Activated naive CD4-positive, alpha-beta T cell treated with anti-CD3 and anti-CD28 coated beads, Interleukin-2, amount 10 ng/mL, durations not matched to agents 7 days and 5 days (primary cell): ENCODE data around the gene PADI6.

Experiments used
- CTCF ChIA-PET: fragments of 350-600 bp; sonication (Branson Sonifier 250); formaldehyde crosslinking; loops from one replicate; lab custom pipeline; 2021; ENCODE audit warnings: antibody characterized with exemption; lab: Charles Lee
- DNase-seq: peaks from one replicate; pipeline ENCODE4 v3.0.0-alpha.2; 2020
- H3K27ac Mint-ChIP-seq: one replicate; pipeline ENCODE4 v1.8.0; 2021; ENCODE audit warnings: mild to moderate bottlenecking, moderate library complexity, mixed read lengths
- H3K27me3 Mint-ChIP-seq: one replicate; pipeline ENCODE4 v1.8.0; 2021; ENCODE audit warnings: mild to moderate bottlenecking, mixed read lengths
- H3K36me3 Mint-ChIP-seq: one replicate; pipeline ENCODE4 v1.8.0; 2021; ENCODE audit warnings: mixed read lengths
- H3K4me1 Mint-ChIP-seq: one replicate; pipeline ENCODE4 v1.8.0; 2021; ENCODE audit warnings: mixed read lengths
- H3K4me3 Mint-ChIP-seq: one replicate; pipeline ENCODE4 v1.8.0; 2021; ENCODE audit warnings: mild to moderate bottlenecking, moderate library complexity, mixed read lengths
- H3K9me3 Mint-ChIP-seq: one replicate; pipeline ENCODE4 v1.8.0; 2021; ENCODE audit warnings: mixed read lengths

PADI6 gene

DNA sequence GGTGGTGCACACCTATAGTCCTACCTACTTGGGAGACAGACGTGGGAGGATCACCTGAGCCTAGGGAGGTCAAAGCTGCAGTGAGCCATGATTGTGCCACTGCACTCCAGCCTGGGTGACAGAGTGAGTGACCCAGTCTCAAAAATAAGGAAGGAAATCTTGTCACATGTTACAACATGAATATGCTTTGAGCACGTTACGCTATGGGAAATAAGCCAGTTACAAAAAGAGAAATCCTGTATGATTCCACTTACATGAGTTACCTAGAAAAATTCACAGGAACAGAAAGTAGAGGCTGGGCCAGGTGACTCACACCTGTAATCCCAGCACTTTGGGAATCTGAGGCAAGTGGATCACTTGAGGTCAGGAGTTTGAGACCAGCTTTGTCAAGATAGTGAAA, 6.7 kb upstream of the PADI6 start:
- Mint-ChIP-seq H3K4me3 (no peak overlapping the region), H3K36me3 (no peaks in the 10 kb centered on the region), H3K9me3 (no peaks in the 10 kb centered on the region), H3K4me1 (no peaks in the 10 kb centered on the region), H3K27ac (no peak overlapping the region), H3K27me3 (peaks cover 16% of the 10 kb centered on the region)
- DNase-seq = no peak
- CTCF ChIA-PET = no interaction called here

DNA sequence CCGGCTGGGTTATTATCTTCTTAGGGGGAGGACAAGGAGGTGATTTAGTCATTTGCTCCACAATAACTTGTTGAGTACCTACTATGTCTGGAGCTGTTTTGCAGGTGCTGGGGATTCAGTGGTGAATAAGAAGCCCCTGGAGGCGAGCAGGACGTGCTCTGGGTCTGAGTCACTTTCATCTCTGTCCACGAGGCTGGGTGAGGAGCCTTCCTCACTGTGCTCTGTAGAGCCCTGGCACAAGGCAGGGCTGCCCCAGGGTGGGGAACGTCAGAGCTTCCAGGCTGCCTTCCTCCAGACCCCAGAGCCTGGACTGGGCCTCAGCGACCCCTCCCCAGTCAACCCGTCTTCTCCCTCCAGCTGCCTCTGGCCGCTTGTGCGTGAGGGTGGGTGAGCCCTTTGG, 2.5 kb upstream of the PADI6 start:
- no peak overlapping the region for H3K4me3 Mint-ChIP-seq
- H3K9me3 Mint-ChIP-seq = no peaks in the 10 kb centered on the region
- H3K27me3 Mint-ChIP-seq = peaks cover 20% of the 10 kb centered on the region
- no peak for DNase-seq
- no peaks in the 10 kb centered on the region for H3K36me3 Mint-ChIP-seq
- H3K27ac Mint-ChIP-seq = no peak overlapping the region
- H3K4me1 Mint-ChIP-seq = no peaks in the 10 kb centered on the region
- CTCF ChIA-PET = no interaction called here

DNA sequence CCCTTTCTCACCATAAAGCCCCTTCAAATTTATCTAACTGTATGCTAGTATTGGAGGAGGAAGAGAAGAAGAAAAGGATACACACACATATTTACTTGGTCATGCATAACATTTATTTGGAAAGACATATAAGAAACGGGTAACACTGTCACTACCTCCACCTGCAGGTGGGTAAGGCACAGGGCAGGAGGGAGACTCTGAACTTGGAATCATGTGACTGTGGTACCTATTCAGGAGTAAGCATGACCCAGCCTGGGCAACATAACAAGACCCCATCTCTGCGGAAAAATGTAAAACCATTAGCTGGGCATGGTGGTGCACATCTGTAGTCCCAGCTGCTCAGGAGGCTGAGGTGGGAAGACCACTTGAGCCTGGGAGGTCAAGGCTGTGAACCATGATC, 1.4 kb upstream of the PADI6 start:
- H3K4me3 Mint-ChIP-seq = no peak overlapping the region
- H3K36me3 Mint-ChIP-seq = no peaks in the 10 kb centered on the region
- H3K27ac Mint-ChIP-seq = no peak overlapping the region
- CTCF ChIA-PET = no interaction called here
- no peak for DNase-seq
- no peaks in the 10 kb centered on the region for H3K9me3 Mint-ChIP-seq
- H3K27me3 Mint-ChIP-seq = peaks cover 18% of the 10 kb centered on the region
- H3K4me1 Mint-ChIP-seq = no peaks in the 10 kb centered on the region

DNA sequence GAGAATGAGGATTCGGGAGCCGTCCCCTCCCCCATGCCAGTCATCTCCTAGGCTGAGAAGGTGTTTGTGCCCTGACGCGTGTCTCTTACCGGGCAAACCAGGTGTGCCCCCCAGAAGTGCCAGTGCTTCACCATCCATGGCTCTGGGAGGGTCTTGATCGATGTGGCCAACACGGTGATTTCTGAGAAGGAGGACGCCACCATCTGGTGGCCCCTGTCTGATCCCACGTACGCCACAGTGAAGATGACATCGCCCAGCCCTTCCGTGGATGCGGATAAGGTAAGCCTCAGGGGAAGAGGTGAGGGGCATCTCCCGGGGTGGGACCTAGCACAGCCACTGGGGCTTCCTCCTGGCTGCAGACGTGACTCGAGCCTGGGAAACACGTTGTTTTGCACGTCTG, 959 bp downstream of the PADI6 start:
- no peak overlapping the region for H3K27ac Mint-ChIP-seq
- H3K27me3 Mint-ChIP-seq = peaks cover 4% of the 10 kb centered on the region
- H3K36me3 Mint-ChIP-seq = no peaks in the 10 kb centered on the region
- DNase-seq = no peak
- H3K4me1 Mint-ChIP-seq = no peaks in the 10 kb centered on the region
- CTCF ChIA-PET = no interaction called here
- H3K9me3 Mint-ChIP-seq = no peaks in the 10 kb centered on the region
- H3K4me3 Mint-ChIP-seq = no peak overlapping the region

DNA sequence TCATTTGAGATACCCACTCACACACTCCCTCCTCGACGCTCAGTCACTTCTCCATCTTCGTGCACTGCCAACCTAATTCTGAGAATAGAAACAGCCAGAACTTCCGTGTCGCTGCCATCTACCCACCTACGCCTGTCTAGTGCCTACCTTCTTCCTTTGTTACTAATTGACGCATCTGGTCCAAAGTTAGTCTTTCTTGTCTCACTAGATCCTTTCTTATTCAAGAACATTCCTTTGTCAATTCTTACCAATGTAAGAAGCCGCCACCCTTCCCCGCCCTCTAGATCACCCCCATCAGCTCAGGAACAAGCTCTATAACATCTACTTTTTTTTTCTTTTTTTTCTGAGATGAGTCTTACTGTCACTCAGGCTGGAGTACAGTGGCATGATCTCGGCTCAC, 3.7 kb downstream of the PADI6 start:
- Mint-ChIP-seq H3K4me3 (no peak overlapping the region), H3K4me1 (no peaks in the 10 kb centered on the region), H3K27ac (no peak overlapping the region), H3K36me3 (no peaks in the 10 kb centered on the region), H3K9me3 (no peaks in the 10 kb centered on the region), H3K27me3 (peaks cover 11% of the 10 kb centered on the region)
- CTCF ChIA-PET = no interaction called here
- DNase-seq = no peak

DNA sequence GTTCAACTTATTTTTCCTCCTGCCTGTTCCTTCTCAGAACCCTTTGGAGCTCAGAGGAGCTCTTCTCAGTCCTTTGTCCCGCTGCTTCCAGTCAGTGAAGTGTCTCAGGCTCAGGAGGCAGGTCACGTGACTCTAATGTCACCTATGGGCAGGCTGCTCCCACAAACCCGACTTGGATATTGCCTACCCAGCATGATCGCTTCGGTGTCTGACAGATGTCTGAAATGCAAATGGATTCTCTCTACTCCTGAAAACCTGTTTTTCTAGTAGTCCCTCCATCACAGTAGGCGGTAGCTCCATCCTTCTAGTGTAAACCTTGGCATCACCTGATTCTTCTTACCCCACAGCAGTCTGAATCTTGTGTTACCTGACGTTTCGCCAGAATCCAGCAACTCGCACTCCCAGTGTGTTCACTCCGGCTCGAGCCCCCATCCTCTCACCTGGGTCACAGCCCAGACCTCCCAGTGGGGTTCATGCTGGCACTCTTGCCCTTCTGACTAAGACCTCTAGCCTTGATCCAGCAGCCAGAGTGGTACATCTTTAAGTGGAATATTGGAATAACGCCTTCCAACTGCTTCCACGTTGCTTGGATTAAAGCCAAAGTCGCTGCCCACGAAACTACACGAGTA, 5.4 kb downstream of the PADI6 start:
- DNase-seq = no peak
- H3K4me1 Mint-ChIP-seq = no peaks in the 10 kb centered on the region
- CTCF ChIA-PET = no interaction called here
- H3K36me3 Mint-ChIP-seq = no peaks in the 10 kb centered on the region
- no peaks in the 10 kb centered on the region for H3K9me3 Mint-ChIP-seq
- no peak overlapping the region for H3K4me3 Mint-ChIP-seq
- no peak overlapping the region for H3K27ac Mint-ChIP-seq
- H3K27me3 Mint-ChIP-seq = peaks cover 16% of the 10 kb centered on the region

DNA sequence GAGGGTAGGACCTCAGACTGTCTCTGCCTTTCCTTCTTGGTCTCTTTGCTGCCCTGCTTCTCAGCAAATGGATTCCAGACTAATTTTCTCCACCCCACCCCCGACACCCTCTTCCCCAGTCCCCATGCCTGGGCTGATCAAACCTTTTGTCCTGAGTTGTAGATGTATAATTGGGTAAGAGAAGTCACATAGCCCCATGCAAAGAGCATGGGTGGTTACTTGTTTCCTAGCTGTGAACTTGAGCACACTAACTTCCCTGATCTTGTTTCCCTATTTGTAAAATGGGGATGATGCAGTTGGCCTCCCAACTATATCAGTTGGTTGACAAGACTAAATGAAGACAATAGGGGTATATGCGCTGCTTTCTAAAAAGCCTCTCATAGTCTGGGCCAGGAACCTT, 9.2 kb downstream of the PADI6 start:
- peaks cover 27% of the 10 kb centered on the region for H3K27me3 Mint-ChIP-seq
- H3K4me1 Mint-ChIP-seq = no peaks in the 10 kb centered on the region
- no peak for DNase-seq
- H3K36me3 Mint-ChIP-seq = no peaks in the 10 kb centered on the region
- no peak overlapping the region for H3K4me3 Mint-ChIP-seq
- H3K27ac Mint-ChIP-seq = no peak overlapping the region
- CTCF ChIA-PET = no interaction called here
- H3K9me3 Mint-ChIP-seq = no peaks in the 10 kb centered on the region

DNA sequence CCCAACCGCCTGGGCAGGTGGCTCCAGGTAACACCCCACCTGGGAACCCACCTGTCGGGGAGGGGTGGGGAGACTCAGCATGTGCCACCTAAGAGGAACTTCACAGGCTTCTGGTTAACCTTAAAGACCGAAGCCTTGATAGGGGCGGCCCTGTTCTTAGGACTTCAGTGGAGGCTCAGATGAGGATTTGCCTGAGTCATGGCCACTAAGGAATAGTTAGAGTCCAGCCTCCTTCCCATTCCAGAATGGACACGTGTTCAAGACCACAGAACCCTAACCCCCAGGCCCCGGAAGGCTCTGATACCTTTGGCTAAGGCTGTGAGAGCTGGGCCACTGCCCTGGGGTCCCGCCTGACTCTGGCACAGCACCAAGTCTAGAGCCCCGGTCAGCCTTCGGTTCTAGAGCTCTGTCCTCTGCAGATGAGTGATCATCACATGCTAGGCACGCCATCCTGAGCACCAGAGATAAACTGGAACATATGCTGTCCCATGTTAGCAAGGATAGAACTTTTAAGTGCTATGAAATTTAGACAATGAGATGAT, 20.3 kb downstream of the PADI6 start:
- H3K4me3 Mint-ChIP-seq = no peak overlapping the region
- peaks cover 17% of the 10 kb centered on the region for H3K4me1 Mint-ChIP-seq
- no peak overlapping the region for H3K27ac Mint-ChIP-seq
- peaks cover 36% of the 10 kb centered on the region for H3K27me3 Mint-ChIP-seq
- H3K9me3 Mint-ChIP-seq = no peaks in the 10 kb centered on the region
- no peaks in the 10 kb centered on the region for H3K36me3 Mint-ChIP-seq
- DNase-seq = no peak
- CTCF ChIA-PET = no interaction called here

DNA sequence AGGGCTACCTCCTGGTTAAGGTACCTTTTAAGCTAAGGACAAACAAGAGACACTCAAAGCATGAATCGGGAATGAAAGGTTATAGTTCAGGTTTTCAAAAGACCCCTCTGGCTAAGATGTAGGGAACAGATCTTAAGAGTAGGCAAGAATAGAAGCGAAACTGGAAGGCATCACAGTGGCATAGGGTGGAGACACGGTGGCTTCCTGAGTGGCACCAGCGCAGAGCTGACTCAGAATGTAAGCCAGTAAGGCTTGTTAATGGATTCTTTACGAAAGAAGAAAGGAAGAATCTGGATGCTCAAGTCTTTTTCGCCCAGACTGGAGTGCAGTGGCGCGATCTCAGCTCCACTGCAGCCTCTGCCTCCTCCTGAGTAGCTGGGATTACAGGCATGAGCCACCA, 21.2 kb downstream of the PADI6 start:
- Mint-ChIP-seq H3K27ac (no peak overlapping the region), H3K4me1 (peaks cover 17% of the 10 kb centered on the region), H3K9me3 (no peaks in the 10 kb centered on the region), H3K36me3 (no peaks in the 10 kb centered on the region), H3K4me3 (no peak overlapping the region), H3K27me3 (peaks cover 34% of the 10 kb centered on the region)
- no peak for DNase-seq
- CTCF ChIA-PET = interaction anchor here (0.9 kb wide), 1 partner anchor 56 kb away, joined by 3 read pairs; no protein-coding TSS in a partner anchor

DNA sequence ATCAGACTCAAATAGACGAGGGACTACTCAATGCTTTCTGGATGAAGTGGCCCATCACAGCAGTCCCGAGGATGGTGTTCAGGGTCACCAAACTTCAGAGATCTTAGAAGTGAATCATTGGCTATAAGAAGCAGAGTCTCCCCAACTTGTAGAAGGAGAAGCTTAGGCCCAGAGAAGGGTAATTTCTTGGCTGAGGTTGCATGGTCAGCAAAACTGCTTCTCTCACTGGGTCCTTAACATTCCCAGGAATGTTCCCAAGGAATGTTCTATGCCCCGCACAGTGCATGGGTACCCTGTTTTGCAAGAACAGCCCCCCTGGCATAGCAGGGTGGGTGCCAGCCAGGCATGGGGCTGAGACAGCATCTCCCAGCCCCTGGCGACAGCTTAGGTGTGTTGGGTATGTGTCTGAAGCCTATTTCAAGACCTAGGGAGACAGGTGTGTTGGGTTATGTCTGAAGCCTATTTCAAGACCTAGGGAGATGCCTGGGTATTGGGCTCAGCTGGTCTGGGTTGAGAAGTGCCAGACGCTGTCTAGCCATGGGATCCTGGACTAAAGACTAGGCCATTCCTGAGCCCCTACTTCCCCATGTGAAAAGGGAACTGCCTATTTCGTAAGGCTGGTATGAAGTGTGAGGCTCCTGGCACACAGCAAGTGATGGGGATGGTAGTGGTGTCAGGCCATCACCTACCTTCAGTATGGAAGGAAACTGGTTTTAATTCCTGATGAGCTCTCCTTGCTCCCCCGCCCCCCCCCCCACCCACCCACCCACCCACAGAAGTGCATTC, 26.1 kb downstream of the PADI6 start:
- peaks cover 9% of the 10 kb centered on the region for H3K4me1 Mint-ChIP-seq
- no peak overlapping the region for H3K27ac Mint-ChIP-seq
- no peak for DNase-seq
- H3K4me3 Mint-ChIP-seq = no peak overlapping the region
- H3K9me3 Mint-ChIP-seq = no peaks in the 10 kb centered on the region
- no peaks in the 10 kb centered on the region for H3K36me3 Mint-ChIP-seq
- CTCF ChIA-PET = no interaction called here
- peaks cover 17% of the 10 kb centered on the region for H3K27me3 Mint-ChIP-seq

DNA sequence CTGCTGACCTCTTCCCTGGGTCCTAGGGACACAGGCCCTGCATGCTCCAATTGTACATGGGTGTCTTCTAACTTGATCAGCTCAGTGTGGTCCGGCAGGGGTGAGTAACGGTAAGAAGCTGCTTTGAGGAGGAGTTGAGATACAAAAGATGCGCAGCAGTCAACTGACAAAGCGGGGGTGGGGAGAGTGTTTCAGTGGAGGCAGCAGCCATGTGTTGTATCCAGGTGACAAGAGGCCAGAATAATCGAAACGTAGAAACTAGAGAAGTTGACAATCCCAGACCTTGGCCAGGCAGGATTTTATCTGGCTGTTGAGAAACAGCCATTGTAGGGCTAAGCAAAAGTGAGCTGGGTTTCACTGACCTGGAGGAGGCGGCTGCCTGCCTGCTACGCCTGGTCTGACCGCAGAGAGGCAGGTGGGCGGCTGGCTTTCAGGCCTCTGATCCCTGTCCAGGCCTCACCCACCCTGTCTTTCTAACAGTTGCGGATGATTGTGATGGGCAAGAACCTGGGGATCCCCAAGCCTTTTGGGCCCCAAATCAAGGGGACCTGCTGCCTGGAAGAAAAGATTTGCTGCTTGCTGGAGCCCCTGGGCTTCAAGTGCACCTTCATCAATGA, 28.8 kb downstream of the PADI6 start:
- CTCF ChIA-PET = no interaction called here
- no peaks in the 10 kb centered on the region for H3K4me1 Mint-ChIP-seq
- no peak overlapping the region for H3K27ac Mint-ChIP-seq
- H3K9me3 Mint-ChIP-seq = no peaks in the 10 kb centered on the region
- H3K36me3 Mint-ChIP-seq = peaks cover 3% of the 10 kb centered on the region
- no peak for DNase-seq
- no peak overlapping the region for H3K4me3 Mint-ChIP-seq
- peaks cover 2% of the 10 kb centered on the region for H3K27me3 Mint-ChIP-seq

DNA sequence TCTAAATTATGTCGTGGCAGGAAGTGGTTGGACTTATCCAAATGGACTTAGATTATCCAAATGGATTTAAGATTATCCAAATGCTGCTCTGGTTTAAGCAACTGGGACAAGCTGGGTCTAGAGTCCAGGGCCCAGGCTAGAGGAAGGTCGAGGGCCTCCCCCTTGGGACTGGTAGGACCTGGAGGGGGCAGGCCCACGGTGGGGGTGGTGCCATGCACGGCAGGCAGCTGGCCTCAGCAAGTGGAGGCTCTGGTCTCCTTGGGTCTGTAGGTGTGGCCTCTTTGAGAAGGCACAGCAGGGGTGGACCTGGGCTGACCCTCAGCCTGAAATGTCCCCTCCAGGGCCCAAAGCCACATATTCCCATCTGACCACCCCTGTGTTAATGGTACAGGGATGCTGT, 29.8 kb downstream of the PADI6 start:
- peaks cover 4% of the 10 kb centered on the region for H3K36me3 Mint-ChIP-seq
- CTCF ChIA-PET = no interaction called here
- H3K27ac Mint-ChIP-seq = no peak overlapping the region
- no peaks in the 10 kb centered on the region for H3K9me3 Mint-ChIP-seq
- DNase-seq = no peak
- no peaks in the 10 kb centered on the region for H3K27me3 Mint-ChIP-seq
- H3K4me3 Mint-ChIP-seq = no peak overlapping the region
- H3K4me1 Mint-ChIP-seq = no peaks in the 10 kb centered on the region

DNA sequence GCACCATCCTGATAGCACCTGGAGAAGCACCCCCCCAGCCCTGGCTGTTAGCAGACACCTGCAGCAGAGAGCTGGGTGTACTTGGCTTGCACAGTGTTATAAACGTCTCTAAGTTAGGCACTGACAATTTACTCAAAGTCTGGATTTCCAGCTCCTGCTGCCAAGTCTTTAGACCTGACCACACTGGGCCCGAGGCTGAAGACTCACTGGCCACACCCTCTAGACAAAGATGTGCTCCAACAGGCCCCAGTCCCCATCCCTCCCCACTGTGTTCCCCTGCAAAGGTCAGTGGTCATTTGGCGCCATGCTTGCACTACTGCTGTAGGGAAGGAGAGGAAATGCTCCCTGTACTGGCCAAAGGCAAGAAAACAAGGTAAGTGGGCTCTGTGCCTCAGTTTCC, 31.1 kb downstream of the PADI6 start:
- Mint-ChIP-seq H3K27ac (no peak overlapping the region), H3K4me3 (no peak overlapping the region), H3K36me3 (peaks cover 14% of the 10 kb centered on the region), H3K9me3 (no peaks in the 10 kb centered on the region), H3K4me1 (no peaks in the 10 kb centered on the region), H3K27me3 (no peaks in the 10 kb centered on the region)
- CTCF ChIA-PET = no interaction called here
- DNase-seq = no peak

DNA sequence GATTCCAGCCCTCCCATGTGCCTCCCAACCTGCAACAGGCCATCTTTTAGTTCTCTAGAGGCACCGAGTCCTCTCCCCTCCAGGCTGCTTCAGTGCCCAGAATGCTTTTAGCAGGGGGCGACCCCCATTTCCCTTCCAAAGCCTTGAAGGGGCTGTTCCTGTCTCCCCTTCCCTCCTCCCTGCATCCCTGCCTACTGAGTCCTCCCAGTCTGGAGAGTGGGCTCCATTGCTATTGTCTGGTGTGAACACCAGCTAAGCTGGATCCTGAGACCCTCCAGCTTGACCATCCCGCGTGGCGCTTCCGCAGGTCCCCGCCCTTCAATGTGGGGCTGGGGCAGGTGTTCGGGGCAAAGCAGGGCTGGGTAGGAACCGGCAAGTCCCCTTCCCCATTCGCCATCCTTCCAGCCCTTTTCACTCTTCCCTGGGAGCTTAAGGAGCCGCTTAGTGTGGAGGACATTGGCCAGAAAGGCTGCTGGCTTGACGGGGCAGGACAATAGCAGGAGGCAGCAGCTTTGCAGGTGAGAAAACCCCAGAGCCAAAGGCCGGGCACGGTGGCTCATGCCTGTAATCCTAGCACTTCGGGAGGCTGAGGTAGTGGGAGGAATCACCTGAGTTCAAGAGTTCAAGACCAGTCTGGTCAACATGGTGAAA, 32.2 kb downstream of the PADI6 start:
- Mint-ChIP-seq H3K9me3 (no peaks in the 10 kb centered on the region), H3K27ac (no peak overlapping the region), H3K27me3 (no peaks in the 10 kb centered on the region), H3K4me3 (no peak overlapping the region), H3K4me1 (no peaks in the 10 kb centered on the region), H3K36me3 (peaks cover 23% of the 10 kb centered on the region)
- CTCF ChIA-PET = no interaction called here
- no peak for DNase-seq
